SHP77 (cell line): Measurements from ENCODE around the gene MED15.
"Not testable (repeated sequence)": the region's sequence is repeated elsewhere in the genome, so short reads cannot be mapped to it uniquely, and the experiment has no call there.

Experiments
- DNase-seq, 2 experiments: peaks; one replicate each; lab custom pipeline; 2025; lab: John Stamatoyannopoulos, UW

The MED15 gene

GRCh38 chr22:20584029-20584871 is 76.8 kb downstream of the MED15 start:
- no peak for DNase-seq

GRCh38 chr22:20584872-20585638 is 77.6 kb downstream of the MED15 start:
- DNase-seq = no peak

DNA sequence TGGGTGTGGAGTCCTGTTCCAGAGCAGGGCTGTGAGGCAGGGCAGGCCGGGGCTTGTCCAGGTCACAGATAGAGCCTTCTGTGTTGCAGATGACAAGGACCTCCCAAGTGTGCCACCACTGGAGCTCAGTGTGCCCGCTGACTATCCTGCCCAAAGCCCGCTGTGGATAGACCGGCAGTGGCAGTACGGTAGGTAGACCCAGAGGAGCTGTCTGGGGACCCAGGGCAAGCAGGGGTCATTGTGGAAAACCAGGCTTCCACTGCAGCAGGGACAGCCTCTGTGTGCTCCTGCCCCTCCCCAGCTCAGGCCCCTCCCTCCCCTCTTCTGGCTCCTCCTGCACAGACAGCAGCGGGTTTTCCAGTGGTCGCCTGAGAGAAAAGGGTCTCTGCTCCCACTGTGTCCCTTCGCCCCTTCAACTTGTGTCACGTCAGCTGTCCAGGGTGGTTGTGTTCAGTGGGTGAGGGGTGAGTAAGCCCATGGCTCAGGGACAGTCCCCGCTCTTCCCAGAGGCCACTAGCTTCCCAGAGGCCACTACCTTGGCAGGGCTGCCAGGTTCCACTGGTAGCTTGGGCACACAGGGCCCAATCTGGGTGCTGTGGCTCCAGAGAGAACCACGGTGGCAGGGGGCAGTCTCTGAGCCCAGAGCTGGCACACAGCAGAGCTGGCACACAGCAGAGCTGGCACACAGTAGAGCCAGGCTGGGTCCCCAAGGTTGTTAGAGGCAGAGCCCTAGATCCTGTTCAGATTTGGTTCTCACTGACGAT is 78.4 kb downstream of the MED15 start:
- no peak for DNase-seq

DNA sequence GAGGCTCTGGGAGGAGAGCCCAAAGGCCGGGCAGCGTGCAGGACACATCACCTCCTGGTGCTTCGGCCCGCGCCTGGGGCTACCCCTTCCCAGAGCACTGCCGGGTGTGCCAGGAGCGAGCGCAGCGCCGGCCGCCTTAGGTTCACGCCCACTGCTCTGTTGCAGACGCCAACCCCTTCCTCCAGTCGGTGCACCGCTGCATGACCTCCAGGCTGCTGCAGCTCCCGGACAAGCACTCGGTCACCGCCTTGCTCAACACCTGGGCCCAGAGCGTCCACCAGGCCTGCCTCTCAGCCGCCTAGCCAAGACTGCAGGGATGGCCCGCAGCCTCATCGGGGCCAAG is 79.0 kb downstream of the MED15 start:
- no peak for DNase-seq

DNA sequence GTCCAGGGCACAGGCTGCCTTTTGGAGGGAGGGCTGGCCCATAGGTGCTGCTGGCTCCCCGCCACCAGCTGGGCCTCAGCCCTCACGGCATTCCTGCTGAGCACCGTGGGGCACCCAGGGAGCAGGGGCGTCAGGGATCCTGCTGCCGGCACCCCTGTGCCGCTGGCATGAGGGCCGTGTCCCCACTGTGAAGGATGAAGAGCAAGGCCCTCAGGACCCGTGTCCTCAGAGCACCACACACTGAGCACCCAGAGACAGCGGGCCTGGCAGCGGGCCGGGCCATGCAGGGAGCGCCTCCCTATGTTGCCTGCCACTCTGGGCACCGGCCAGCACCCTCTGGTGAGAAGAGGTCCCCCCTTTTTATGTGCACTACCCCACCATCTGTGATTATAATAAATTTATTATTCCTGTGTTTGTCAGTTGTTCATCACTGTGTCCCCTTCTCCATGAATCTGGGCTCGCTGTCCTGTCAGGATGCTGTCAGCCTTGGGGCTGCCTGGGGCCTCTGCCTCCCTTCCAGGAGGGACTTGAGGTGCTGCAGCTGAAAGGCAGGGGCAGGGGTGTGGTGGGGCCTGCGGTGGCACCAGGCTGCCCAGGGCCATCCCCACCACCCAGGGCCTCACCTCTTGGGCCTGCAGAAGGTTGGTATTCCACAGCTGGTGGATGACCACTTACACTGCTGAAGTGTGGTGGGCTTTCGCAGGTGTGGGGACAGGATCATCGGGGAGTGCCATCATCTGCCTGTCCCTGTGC is 80.0 kb downstream of the MED15 start:
- no peak for DNase-seq

DNA sequence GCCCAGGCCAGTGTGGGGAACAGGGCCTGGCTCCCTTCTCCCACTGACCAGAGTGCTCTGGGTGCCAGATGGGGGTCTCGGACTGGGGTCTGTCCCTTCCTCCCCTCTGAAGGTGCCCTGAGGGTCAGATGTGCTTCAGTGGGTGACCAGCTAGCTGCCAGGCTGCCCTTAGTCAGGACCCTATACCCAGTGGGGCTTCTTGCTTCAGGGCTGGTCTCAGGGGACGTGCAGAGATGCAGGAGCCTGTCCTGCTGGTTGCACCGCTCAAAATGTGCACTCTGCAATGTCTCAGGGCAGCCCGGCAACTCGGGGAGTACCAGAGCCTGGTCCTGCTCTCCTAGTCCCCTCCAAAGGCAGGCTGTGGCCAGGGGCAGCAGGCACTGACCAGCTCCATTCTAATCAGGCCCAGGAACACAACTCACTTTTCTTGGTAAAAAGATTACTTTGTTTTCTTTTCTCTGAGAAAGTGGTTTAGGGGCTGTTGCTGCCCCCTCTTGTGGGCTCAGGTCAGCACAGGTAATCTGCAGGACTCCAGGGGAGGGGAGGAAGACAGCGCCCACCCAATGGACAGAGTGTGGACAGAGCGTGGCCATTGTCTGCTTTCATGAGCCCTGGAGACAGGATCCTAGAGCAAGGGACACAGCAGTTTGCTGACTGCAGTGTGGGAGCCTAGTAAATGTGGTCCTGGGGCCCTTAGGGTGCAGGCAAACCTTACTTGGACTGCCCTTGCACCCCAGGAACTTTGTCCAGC is 80.9 kb downstream of the MED15 start:
- DNase-seq = no peak

DNA sequence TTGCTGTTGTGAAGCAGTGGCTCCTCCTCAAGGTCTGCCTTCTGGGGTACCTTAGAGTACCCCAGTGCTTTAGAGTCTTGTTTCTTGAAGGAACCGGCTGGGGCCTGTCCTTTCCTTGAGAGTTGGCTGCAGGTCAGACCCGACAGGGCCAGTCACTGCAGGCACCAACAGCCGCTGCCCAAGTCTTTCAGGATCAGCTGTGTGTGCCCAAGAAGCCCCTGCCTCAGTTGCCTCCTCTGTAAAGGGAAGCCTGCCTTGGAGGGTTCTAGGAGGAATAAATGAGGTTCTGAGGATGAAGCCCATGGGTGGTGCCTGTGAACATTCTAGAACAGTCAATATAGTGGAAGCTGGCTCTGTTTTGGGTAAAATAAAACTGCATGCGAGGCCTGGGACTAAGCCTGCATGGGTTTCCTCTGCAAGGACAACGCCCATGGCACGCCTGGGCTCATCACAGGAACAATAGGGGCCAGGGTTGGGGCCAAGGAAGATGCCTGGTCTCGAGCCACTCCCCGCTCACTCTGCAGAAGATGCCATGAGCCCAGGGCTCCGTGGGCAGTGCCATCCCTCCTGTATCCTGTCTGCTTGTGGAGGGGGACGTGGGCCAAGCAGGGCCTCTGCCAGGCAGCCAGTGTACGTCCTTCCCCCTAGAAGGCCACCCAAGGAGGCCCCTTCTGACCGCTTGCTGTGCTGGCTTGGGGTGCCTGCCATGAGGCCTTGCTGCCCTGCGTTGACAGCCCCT is 81.6 kb downstream of the MED15 start:
- no peak for DNase-seq

DNA sequence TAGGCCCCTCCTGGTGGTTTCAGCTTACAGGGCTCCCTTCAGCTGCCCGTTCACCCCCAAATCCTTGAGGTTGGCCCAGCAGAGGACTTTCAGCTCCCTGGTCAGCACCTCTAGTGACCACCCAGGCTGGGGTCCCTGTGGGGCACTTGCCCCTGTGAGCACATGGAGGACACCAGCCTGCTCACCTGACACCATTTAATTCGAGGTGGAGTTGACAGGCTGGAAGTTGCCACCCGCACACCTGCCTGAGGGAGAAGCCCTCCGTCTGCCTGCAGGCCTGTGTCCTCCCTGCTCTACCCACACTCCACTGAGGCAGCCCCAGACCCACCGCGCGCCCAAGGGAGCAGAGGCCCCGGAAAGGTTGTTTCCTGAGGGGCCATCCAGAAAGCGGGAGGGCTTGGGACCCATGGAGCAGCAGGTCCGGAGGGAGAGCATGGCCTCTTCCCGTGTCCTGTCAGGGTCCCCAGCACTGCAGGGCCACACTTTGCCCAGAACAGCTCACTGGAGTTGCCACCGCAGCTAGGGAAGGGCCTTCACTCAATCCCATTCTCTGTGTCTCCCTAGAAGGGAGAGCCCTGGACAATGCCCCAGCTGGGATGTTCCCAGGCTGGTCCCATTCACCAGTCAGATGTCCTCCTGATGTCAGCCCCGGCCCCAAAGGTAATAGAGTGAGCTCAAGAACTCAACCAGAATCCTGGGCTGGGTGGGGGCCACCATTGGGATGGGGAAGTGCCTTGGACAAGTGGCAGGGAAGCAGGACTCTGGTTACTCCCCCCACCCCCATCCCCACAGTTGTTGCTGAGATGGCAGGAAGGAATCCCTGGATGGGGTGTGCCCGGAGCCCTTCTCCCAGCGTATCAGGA is 82.4 kb downstream of the MED15 start:
- DNase-seq = no peak

DNA sequence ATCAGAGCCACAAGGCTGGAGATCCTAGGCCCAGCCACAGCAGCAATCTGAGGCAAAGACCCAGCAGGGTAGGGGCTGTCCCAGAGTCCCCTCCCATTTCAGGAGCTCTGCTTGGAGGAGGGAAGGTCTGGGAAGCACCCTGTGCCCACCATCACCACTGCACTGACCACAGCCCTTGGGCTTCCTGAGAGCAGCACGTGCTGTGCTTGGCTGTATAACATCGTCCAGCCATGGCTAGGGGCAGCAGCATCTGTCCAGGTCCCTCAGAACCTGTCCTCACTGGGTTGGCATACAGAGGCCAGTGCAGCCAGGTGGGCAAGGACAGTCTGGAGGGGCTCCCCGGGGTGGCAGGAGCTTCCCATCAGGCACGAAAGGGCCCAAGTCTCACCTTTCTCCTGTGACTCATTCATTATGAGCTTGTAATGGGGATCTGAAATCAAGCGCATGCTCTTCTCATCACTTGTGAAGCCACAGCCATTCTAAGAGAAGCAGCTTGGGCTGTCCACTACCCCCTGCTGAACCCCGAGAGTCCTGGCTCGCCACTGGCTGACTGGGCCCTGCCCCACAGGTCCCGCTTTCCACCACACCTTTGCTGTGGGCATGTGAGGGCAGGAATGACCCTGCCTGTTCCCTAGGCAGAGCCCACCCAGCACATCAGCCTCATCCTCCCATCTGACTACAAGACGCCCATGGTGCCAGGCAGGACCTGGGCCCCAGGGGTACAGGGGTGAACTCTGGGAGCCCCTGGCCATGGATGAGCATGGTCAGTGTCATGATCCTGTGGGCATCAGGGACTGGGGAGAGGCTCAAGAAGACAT is 83.3 kb downstream of the MED15 start:
- DNase-seq = no peak

GRCh38 chr22:20591295-20591645 is 83.9 kb downstream of the MED15 start:
- DNase-seq = no peak

GRCh38 chr22:20591660-20592310 is 84.4 kb downstream of the MED15 start:
- peak in 1 of 2 experiments; percentile 37 for DNase-seq

DNA sequence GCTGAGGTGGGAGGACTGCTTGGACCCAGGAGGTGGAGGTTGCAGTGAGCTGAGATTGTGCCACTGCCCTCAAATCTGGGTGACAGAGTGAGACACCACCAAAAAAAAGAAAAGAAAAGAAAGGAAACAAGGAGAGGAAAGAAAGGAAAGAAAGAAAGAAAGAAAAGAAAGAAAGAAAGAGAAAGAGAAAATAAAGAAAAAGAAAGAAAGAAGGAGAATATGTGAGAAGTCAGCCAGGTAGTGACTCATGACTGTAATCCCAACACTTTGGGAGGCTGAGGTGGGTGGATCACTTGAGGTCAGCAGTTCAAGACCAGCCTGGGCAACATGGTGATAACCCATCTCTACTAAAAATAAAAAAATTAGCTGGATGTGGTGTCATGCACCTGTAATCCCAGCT is 86.6 kb downstream of the MED15 start:
- not testable (repeated sequence) for DNase-seq

DNA sequence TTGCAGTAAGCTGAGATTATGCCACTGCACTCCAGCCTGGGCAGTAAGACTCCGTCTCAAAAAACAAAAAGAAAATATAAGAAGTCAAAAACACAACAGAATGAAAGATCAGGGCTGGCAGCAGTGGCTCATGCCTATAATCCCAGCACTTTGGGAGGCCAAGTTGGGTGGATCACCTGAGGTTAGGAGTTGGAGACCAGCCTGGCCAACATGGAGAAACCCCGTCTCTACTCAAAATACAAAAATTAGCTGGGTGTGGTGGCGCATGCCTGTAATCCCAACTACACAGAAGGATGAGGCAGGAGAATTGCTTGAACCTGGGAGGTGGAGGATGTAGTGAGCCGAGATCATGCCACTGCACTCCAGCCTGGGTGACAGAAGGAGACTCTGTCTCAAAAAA is 87.1 kb downstream of the MED15 start:
- DNase-seq = not testable (repeated sequence)

- no peak for DNase-seq
These were observed 88.1 kb downstream of the MED15 start for GRCh38 chr22:20595461-20595860.

- DNase-seq = no peak
These were observed 91.7 kb downstream of the MED15 start for GRCh38 chr22:20599117-20599516.

DNA sequence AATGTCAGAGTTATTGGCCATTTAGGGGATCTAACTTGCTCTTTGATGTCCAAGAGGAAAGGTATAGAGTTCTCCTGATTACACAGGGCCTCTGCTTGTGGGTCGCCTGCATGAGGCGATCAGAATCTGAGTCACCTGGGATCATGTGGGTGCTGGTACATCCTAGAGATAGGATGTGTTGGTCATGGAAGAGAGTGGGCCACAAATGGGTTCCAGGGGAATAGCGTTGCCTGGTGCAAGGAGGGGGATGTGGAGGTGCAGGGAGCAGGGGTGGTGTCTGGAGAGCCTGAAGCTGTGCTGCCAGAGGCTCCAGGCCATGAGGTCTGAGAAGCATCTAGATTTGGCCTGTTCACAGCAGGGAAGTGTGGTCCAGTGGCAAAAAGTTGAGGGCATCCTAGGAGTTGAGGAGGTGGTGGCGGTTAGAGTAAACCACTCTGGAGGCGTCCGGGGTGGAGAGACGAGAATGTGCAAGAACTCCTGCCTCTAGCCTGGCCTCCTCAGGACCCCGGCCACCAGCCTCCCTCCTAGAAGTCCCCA is 92.8 kb downstream of the MED15 start:
- no peak for DNase-seq

DNA sequence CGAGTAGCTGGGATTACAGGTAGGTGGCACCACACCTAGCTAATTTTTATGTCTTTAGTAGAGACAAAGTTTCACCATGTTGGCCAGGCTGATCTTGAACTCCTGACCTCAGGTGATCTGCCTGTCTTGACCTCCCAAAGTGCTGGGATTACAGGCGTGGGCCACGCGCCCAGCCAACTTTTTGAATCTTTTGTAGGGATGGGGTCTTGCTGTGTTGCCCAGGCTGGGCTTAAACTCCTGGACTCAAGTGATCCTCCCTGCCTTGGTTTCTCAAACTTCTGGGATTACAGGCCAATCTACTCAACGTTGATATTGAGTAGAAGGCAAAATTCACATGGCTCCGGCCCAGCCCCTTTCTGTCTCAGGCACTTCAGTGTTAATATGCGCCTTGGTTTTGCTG is 93.9 kb downstream of the MED15 start:
- DNase-seq = no peak

GRCh38 chr22:20602609-20603164 is 95.3 kb downstream of the MED15 start:
- peak in 1 of 2 experiments; percentile 5 for DNase-seq
